A549 (cell line): ENCODE results near the gene SAMD13. TPM values are rescaled to one million over a fixed set of nuclear protein-coding genes. Genes with fewer than 3 reads are reported as not detected.

Source experiments
- ATAC-seq, 2 experiments: fragments of 200-7000 bp in 1 of 2; fragments of >200 bp in 1 of 2; cut with Nextera tagmentation in 1 of 2; cut with Tn5 transposase in 1 of 2; 3 replicates each; pipeline versions ENCODE4 v1.8.0 to v1.9.1; 2018 to 2020; ENCODE audit warnings: mild to moderate bottlenecking in 1 of 2, moderate library complexity in 1 of 2
- CTCF ChIA-PET: fragments of 300-600 bp; sonication (Branson Sonifier 250); formaldehyde crosslinking; extraction: SDS; loops from one replicate; lab custom pipeline; 2021; ENCODE audit warnings: antibody characterized with exemption, inconsistent platforms; lab: Yijun Ruan, JAX
- POLR2A ChIA-PET: fragments of 350-600 bp; formaldehyde crosslinking; extraction: SDS; loops from one replicate; lab custom pipeline; 2021; ENCODE audit warnings: antibody characterized with exemption, inconsistent platforms; lab: Yijun Ruan, JAX
- DNase-seq, 2 experiments: peaks; one replicate each; pipeline versions ENCODE4 v3.0.0 to v3.0.0-alpha.2; 2011 to 2016; ENCODE audit warnings: low read depth in 1 of 2, low spot score in 1 of 2
- FAIRE-seq: peaks from 2 replicates; lab custom pipeline; 2011; peaks lifted over from hg19 to GRCh38; lab: Jason Lieb, UNC
- H3K27ac ChIP-seq, 2 experiments: fragments of >200 bp; sonication (Bioruptor Twin); formaldehyde crosslinking; 3 replicates each; pipeline ENCODE4 v1.5.1; 2016 to 2017
- H3K4me1 ChIP-seq: fragments of >200 bp; sonication (Bioruptor Twin); formaldehyde crosslinking; 3 replicates; pipeline ENCODE4 v1.6.1; 2016
- H3K4me2 ChIP-seq: fragments of >200 bp; sonication (Bioruptor Twin); formaldehyde crosslinking; 3 replicates; pipeline ENCODE4 v1.6.1; 2016
- H3K4me3 ChIP-seq: fragments of >200 bp; sonication (Bioruptor Twin); formaldehyde crosslinking; 3 replicates; pipeline ENCODE4 v1.5.1; 2016
- H3K9me3 ChIP-seq: fragments of >200 bp; sonication (Bioruptor Twin); formaldehyde crosslinking; 3 replicates; pipeline ENCODE4 v1.6.1; 2016
- ATOH8 ChIP-seq: fragments of 250-450 bp; sonication (Bioruptor Pico); IDR thresholded peaks from 2 replicates; pipeline ENCODE4 v1.5.0; 2020; ENCODE audit warnings: low read depth, mild to moderate bottlenecking, moderate library complexity
- BHLHE40 ChIP-seq: IDR thresholded peaks from 2 replicates; pipeline ENCODE4 v1.6.1; 2012; ENCODE audit warnings: low read depth, low read length, inconsistent platforms
- CBX2 ChIP-seq: fragments of 200-600 bp; sonication (generic); IDR thresholded peaks from 2 replicates; pipeline ENCODE4 v1.6.1; 2016; ENCODE audit warnings: low read depth, mild to moderate bottlenecking, borderline replicate concordance
- CHD4 ChIP-seq: fragments of 200-600 bp; sonication (generic); IDR thresholded peaks from 2 replicates; pipeline ENCODE4 v1.6.1; 2016; ENCODE audit warnings: antibody characterized with exemption, mild to moderate bottlenecking, borderline replicate concordance
- EHMT2 ChIP-seq: fragments of 200-600 bp; sonication (generic); IDR thresholded peaks from 2 replicates; pipeline ENCODE4 v1.6.1; 2016; ENCODE audit warnings: antibody characterized with exemption, low read depth, mild to moderate bottlenecking, moderate library complexity
- EP300 ChIP-seq, 2 experiments: fragments of >200 bp; sonication (Bioruptor Twin); formaldehyde crosslinking; IDR thresholded peaks; 2 replicates in 1 of 2; 3 replicates in 1 of 2; pipeline ENCODE4 v1.6.1; 2016 to 2017
- FOSB ChIP-seq: fragments of 250-450 bp; sonication (Bioruptor Pico); IDR thresholded peaks from 2 replicates; pipeline ENCODE4 v1.5.0; 2020; ENCODE audit warnings: mild to moderate bottlenecking, moderate library complexity
- HEYL ChIP-seq: fragments of 250-450 bp; sonication (Bioruptor Pico); IDR thresholded peaks from 2 replicates; pipeline ENCODE4 v1.8.0; 2021; ENCODE audit warnings: mild to moderate bottlenecking, moderate library complexity
- HOXA7 ChIP-seq: fragments of 250-450 bp; sonication (Bioruptor Pico); IDR thresholded peaks from 2 replicates; pipeline ENCODE4 v1.5.0; 2020; ENCODE audit warnings: mild to moderate bottlenecking, moderate library complexity
- NFE2L2 ChIP-seq: fragments of 150-350 bp; conservative IDR thresholded peaks from 2 replicates; pipeline ENCODE4 v1.6.1; 2014; ENCODE audit warnings: low read length
- PBX3 ChIP-seq: IDR thresholded peaks from 2 replicates; pipeline ENCODE4 v1.6.1; 2012
- PHF8 ChIP-seq: fragments of 200-600 bp; sonication (generic); IDR thresholded peaks from 2 replicates; pipeline ENCODE4 v1.6.1; 2016; ENCODE audit warnings: low read depth, mild to moderate bottlenecking, antibody characterized with exemption, moderate library complexity, borderline replicate concordance
- SMC3 ChIP-seq: fragments of >200 bp; sonication (Bioruptor Twin); formaldehyde crosslinking; IDR thresholded peaks from 3 replicates; pipeline ENCODE4 v1.6.1; 2018; ENCODE audit warnings: inconsistent platforms
- TP53 ChIP-seq: fragments of 250-450 bp; sonication (Bioruptor Pico); IDR thresholded peaks from 2 replicates; pipeline ENCODE4 v1.5.0; 2021; ENCODE audit warnings: mild to moderate bottlenecking, moderate library complexity
- ZNF302 ChIP-seq: fragments of 250-450 bp; sonication (Bioruptor Pico); IDR thresholded peaks from 2 replicates; pipeline ENCODE4 v1.9.0; 2021; ENCODE audit warnings: inconsistent platforms, mild to moderate bottlenecking, moderate library complexity
- WGBS: methylation state at CpG from one replicate; pipeline ENCODE4 v1.1.6; 2017; ENCODE audit errors: missing lambda C conversion rate; 5-methylcytosine and 5-hydroxymethylcytosine counted together
- polyA plus RNA-seq, 4 experiments: library from polyadenylated mRNA; depleted of rRNA in 3 of 4; stranded (reverse); fragments of >200 nt; fragmentation: RNase III in 1 of 4; extraction: RNeasy Plus Mini Kit Qiagen cat#74134 plus additional on column Dnase treatment in 1 of 4; gene quantifications; 2 replicates in 3 of 4; 3 replicates in 1 of 4; pipeline ENCODE4 v1.2.3, GENCODE V29; 2011 to 2017
- TF ChIP-seq, protein P1 (sequence below): fragments of >200 bp; sonication (Bioruptor Twin); formaldehyde crosslinking; IDR thresholded peaks from 2 replicates; pipeline ENCODE4 v1.6.1; 2016
- TF ChIP-seq, protein P2 (sequence below): fragments of >200 bp; sonication (Bioruptor Twin); formaldehyde crosslinking; IDR thresholded peaks from 3 replicates; pipeline ENCODE4 v1.6.1; 2016

Gene SAMD13
- polyA plus RNA-seq, 2 of the 4 experiments (the other 2 are of a cell fraction): 0.59 to 2.4 TPM

- H3K27ac ChIP-seq: no peak overlapping the region
- H3K4me3 ChIP-seq: no peak overlapping the region
- DNase-seq (no peak), FAIRE-seq (no peak), ATAC-seq (no peak)
- POLR2A ChIA-PET: no interaction called here
- H3K4me1 ChIP-seq: peaks cover 23% of the 10 kb centered on the region
- H3K9me3 ChIP-seq: no peaks in the 10 kb centered on the region
- CTCF ChIA-PET: interaction anchor here (0.6 to 1.1 kb wide), 2 partner anchors 12 to 37 kb away, joined by 3 to 4 read pairs; partner anchors contain the start of gene SAMD13
- WGBS: 98% methylated on average over 2 of the region's 2 CpGs
- TF ChIP-seq EHMT2 (no peak), HOXA7 (CRISPR knock-in tag) (no peak), TP53 (no peak), HEYL (no peak), EP300 (IDR thresholded peaks at IDR 0.05) (no peak), ATOH8 (CRISPR knock-in tag) (no peak), CBX2 (no peak), FOSB (CRISPR knock-in tag) (no peak), SMC3 (no peak)
- no peak overlapping the region for H3K4me2 ChIP-seq
These were observed 36.5 kb upstream of the SAMD13 start for GRCh38 chr1:84264961-84265360.

DNA sequence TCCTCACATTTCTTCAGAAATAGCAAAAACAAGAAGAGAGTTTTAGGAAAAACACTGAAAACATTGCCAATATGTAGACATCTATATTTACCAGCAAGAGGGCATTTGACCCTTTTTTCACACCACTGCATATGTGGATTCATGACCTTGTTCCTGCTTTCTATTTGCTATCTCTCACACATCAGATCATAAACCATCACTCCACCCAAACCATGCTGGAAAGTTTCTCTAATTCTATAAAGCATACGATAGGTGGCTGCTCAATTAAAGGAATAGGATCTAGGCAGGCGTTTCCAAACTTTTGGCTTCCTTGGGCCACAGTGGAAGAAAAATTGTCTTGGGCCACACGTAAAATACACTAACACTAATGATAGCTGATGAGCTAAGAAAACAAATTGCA is 35.6 kb upstream of the SAMD13 start:
- no peak for DNase-seq
- POLR2A ChIA-PET: no interaction called here

DNA sequence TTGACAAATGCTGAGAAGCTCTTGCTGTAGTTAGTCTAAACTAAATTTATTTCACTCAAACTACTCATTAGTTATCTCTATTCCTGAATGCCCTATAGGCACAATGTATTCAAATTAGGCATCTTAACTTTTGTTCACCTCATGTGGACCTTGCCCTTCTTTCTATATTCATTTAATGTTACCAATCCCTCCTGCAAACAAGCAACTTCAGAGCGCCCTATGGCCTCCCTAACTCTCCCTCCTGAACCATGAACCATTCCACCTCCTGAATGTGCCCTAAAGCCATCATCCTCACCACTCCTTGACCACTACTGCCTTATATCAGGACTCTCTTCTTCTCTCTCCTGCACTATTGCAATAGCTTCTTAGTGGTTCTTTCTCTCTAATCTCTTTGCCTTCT is 34.8 kb upstream of the SAMD13 start:
- ATAC-seq: no peak
- H3K27ac ChIP-seq: no peak overlapping the region
- DNase-seq: no peak
- H3K9me3 ChIP-seq: no peaks in the 10 kb centered on the region
- ChIA-PET POLR2A (no interaction called here), CTCF (no interaction called here)
- WGBS: 90% methylated on average over 1 of the region's 1 CpG
- no peak overlapping the region for H3K4me3 ChIP-seq
- FAIRE-seq: no peak
- H3K4me1 ChIP-seq: peaks cover 15% of the 10 kb centered on the region
- no peak overlapping the region for H3K4me2 ChIP-seq
- no peak for TF ChIP-seq HEYL
- no peak for TF ChIP-seq NFE2L2
- no peak for TF ChIP-seq ZNF302 (CRISPR knock-in tag)
- TF ChIP-seq, protein P1, sequence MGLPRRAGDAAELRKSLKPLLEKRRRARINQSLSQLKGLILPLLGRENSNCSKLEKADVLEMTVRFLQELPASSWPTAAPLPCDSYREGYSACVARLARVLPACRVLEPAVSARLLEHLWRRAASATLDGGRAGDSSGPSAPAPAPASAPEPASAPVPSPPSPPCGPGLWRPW: no peak

More for the DNA sequence above, 35.6 kb upstream of the SAMD13 start:
- no peak overlapping the region for H3K27ac ChIP-seq
- WGBS: 86% methylated on average over 3 of the region's 3 CpGs
- H3K9me3 ChIP-seq: no peaks in the 10 kb centered on the region
- H3K4me1 ChIP-seq: peaks cover 14% of the 10 kb centered on the region
- H3K4me3 ChIP-seq: no peak overlapping the region
- ATAC-seq (no peak), FAIRE-seq (no peak)
- no peak for TF ChIP-seq PBX3
- no peak for TF ChIP-seq PHF8
- no peak for TF ChIP-seq CHD4
- TF ChIP-seq, protein P2, sequence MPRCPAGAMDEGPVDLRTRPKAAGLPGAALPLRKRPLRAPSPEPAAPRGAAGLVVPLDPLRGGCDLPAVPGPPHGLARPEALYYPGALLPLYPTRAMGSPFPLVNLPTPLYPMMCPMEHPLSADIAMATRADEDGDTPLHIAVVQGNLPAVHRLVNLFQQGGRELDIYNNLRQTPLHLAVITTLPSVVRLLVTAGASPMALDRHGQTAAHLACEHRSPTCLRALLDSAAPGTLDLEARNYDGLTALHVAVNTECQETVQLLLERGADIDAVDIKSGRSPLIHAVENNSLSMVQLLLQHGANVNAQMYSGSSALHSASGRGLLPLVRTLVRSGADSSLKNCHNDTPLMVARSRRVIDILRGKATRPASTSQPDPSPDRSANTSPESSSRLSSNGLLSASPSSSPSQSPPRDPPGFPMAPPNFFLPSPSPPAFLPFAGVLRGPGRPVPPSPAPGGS: no peak
- no peak overlapping the region for H3K4me2 ChIP-seq
- CTCF ChIA-PET: no interaction called here

GRCh38 chr1:84267476-84267875 is 34.0 kb upstream of the SAMD13 start:
- H3K4me1 ChIP-seq: peaks cover 22% of the 10 kb centered on the region
- no peak overlapping the region for H3K27ac ChIP-seq
- TF ChIP-seq BHLHE40 (no peak), EP300 (IDR thresholded peaks at IDR 0.05) (no peak)
- CTCF ChIA-PET: no interaction called here
- DNase-seq: no peak
- no peak for ATAC-seq
- POLR2A ChIA-PET: no interaction called here
- no peak overlapping the region for H3K4me3 ChIP-seq
- no peak overlapping the region for H3K4me2 ChIP-seq
- FAIRE-seq: no peak
- H3K9me3 ChIP-seq: no peaks in the 10 kb centered on the region
